DMS79 (cell line): ENCODE data around the gene TRIM15.
"Not testable (repeated sequence)": the region's sequence is repeated elsewhere in the genome, so short reads cannot be mapped to it uniquely, and the experiment has no call there.

Source experiments
- DNase-seq: peaks from one replicate; lab custom pipeline; 2025; lab: John Stamatoyannopoulos, UW

TRIM15 gene

DNA sequence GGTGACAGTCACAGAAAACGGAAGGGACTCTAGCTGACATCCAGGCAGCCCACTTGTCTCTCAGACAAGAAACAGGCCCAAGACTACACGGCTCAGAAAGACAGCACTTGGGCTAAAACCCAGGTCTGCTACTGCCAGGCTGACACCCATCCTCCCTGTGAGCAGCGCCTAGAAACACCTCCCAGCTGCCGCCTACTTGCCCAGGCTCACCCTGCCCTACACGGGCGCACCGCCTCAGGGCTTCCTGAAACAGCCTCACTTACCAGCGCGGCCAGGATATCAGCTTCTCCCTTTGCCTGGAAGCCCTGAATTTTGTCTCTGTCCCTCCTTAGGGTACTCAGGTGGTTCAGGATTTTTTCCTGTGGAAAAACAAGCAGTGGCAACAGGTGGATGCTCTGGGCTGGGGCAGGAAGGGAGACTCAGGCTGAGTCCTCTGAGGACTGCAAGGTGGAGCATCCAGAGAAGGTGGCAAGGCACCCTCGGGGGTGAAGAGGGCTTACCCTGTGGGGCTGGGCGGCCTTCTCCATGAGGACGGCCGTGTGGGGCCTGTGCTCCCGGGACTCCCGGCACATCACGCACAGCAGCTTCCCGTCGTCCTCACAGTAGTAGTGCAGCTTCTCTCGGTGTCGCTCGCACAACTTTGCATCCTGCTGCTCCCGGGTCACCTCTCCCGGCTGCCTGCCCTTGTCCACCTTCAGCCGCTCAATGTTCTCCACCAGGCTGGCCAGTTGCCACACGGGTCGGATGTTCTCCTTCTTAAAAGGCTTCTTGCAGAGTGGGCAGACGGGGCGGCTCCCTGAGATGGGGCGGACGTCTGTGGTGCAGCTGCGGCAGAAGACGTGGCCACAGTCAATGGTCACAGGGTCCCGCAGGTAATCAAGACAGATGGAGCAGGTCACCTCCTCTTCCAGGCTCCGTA is 35.1 kb downstream of the TRIM15 start:
- DNase-seq, result no peak

DNA sequence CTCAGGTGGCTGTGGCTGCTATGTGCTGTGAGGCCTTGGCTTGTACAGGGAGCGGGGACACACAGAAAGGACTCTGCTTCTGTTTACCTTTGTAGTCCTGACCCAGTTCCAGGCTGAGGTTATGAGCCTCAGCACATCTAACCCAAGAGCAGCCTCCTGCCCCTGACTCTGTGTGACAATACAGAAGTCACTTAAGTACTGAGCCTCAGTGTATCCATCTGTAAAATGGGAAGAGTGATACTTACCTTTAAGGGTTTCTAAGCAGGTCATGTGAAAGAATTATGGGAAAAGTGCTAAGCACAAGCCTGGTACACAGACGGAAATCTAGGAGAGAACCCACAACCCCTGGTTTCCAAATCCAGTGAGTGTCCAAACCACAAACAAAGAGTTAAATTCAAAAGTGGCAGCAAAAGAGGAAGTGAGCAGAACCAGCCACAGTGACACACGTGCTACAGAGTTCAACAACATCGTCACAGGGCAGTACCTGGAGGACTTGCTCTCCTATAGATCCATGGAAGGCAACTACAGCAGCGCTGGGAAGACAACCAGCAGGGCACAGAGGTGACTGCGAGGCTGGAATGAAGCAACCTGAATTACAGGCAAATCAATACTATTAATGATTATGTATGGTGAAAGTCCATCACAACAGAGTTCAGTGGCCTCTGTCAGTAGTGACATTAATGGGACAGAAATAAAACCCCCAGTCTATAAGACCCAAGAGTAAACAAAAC is 37.4 kb downstream of the TRIM15 start:
- DNase-seq, result no peak

DNA sequence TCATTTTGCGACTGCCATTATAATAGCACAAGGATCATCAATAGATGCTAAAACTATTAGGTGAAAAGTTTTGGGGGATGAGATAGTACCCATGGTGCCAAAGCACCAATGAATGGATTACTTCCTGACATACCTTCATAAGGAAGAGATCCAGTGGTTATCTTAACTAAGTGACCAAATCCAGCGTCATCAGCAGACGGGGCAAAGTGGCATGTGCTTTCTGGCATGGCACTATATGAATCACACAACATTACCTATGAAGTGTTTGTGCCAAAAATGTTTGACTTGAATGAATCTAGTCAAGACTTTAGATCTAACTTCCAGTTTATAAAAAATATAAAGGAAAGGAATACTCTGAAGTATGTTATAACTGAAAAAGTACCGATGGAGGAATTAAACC is 39.0 kb downstream of the TRIM15 start:
- no peak for DNase-seq

DNA sequence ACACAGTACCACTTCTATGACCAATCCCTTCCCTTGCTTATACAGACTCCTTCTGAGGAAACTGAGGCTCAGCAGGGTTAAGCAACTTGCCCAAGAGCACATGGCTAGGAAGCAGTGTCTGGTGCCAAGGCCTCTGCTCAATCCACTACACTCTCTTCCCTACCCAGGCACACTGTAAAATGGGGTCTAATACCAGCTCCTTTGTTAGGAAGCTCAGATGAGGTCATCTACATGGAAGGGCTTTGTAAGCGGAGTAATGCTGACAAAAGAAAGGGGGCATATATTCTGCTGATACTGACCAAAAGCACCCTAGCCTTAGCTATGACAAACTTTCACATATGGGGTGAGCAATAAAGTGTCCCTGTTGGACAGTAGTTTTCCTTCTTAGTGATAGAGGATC is 40.8 kb downstream of the TRIM15 start:
- no peak for DNase-seq

DNA sequence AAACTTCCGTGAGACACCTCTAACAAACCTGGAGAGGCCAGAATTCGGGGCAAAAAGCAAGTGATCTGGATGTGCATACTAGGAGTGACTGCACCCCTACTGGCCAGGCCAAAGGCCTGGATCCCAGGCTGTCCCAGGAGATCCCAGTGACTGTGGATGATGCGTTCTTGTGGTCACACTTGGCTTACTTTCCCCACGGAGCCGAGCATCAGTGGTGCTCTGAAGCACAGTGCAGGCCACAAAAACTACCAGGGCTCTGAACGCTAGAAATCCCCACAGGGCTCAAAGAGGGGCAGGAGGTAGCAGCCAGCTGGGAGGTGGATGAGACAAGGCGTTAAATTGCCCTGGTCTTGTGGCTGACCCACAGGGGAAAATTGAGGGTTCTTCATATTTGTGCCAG is 42.8 kb downstream of the TRIM15 start:
- DNase-seq, result no peak

DNA sequence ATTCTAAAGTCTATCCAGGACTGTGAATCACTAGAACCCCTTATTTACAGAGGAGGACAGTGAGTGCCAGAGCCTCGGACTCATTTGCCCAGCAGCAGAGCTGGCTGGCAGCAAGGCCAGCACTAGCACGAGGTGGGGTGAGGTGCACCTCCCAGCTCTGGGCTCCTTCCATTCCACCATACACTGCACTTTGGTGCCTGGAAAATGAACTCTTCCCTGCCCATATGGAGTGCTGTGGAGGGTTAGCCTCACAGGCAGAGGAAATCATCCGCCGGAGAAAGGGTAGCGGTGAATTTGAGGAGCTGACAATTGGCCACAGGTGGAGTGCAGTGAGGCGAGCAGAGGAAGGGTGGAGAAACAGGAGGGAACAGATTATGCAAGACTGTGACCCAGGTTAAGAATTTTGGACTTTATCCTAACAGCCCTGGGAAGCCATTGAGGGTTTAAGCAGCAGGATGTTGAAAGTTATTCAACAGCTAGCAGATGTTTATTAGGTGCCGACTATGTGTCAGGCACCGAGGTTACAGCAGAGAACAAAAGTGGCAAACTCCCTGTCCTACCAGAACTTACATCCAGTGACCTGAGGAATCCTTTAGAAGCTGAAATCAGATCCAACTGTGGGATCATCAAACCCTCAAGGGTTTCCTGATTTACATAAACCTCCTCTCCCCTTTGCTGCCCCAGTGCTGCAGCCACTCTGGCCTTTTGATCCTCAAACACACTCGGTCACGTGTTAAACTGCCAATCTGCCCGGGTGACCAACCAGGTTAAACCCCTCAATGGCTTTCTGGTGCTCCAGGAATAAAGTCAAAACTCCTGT is 43.7 kb downstream of the TRIM15 start:
- no peak for DNase-seq

DNA sequence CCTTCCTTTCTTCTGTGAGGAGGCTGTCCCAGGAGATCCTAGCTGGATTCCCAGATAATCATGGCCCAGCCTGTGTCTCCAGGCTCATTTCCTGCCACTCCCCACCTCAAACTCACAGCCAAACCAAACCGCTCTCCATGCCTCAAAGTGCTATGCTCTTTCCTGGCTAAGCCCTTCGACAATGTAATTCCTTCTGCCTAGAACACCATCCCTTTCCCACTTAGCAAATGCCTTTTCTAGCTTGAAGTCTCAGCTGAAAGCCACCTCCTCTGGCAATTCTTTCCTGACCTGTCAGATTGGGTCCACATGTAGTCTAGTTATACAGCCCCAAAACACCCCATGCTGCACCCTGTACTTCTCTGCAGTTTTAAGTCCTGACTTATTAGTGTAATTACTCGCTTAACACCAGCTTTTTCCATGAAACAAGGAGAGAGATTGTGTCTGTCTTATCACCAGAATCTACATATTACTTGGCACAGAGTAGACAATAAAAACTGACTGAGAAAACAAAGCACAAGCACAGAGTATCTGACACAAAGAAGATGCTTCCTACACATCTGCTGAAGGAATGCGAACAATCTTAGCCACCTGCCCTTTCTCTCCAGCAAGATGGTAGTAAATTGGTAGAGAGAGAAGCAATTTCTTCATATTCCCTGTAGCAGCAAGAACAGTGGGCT is 44.4 kb downstream of the TRIM15 start:
- DNase-seq, result no peak

DNA sequence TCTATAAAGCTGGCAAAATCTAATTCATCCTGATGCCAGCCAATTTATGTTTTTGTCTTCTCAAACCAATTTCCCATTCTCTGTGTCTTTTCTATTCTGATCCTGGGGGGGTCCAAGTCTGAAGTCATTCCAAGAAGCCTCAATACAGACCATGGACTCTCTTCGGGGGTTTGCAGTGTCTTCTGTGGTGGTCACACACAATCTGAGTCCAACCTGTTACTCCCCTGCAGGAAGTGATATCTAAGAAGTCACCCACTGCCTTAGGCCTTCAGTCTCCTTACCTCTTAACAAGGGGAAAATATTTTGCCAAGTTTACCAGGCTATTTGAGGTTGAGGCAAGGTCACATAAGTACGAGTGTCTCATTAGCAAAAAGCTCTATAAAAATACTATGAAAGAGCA is 48.0 kb downstream of the TRIM15 start:
- DNase-seq, result no peak

DNA sequence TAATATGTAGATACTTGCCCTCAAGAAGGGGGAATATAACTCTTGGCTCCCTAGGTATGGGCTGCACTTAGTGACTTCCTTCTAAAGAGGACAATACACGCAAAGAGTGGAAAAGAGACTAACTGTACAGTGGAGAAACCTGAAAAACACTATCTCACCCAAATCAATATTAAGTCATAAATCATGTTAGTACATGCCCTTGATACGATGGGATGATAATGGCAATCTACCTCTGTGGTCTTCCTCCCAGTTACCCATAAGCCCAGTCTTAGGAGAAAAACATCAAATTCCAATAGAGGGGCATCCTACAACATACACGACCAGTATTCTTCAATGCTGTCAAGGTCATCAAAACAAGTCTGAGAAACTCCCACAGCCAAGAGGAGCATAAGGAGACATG is 48.6 kb downstream of the TRIM15 start:
- DNase-seq, result no peak

DNA sequence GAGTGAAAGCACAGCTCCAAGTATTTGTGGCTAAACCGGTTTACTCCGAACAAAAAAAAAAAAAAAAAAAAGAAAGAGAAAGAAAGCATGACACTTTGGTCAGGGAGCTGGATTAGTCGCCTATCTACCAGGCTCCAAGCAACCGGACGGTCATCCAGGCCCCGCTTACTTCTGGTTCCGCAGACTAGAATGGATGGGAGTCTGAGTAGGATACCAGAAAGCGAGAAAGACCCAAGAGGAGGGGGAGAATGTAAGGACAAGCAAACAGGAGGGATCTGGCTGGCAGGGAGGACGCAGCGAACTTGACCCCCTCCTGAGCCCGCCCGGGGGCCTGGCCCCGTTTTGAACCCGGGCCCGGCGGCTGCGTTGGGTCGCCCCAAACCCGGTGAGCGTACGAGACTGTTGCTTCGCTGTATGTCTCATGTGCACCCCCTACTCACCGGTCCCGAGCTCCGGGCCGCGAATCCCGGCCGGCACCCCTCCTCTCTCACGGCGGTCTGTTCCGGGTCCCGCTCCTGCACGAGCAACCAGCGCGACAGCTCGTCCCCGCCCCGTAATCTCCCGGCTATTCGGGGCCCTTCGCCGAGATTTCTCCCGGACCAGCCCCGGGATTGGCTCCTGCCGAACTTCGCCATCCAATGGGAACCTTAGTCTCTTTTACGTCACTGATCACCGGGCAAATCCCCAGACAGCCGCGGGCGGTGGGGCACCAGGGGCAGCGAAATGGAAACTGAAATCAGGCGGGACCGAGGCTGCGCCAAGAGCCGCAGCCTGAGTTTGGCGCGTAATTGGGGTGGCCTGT is 49.7 kb downstream of the TRIM15 start, which contains the start of gene TRIM26:
Gene TRIM26, minus strand, starts transcription at position 542 of the 802 bp plus-strand sequence. CDS start 14,303 bp downstream, outside the sequence.
- peak; percentile 97 for DNase-seq

DNA sequence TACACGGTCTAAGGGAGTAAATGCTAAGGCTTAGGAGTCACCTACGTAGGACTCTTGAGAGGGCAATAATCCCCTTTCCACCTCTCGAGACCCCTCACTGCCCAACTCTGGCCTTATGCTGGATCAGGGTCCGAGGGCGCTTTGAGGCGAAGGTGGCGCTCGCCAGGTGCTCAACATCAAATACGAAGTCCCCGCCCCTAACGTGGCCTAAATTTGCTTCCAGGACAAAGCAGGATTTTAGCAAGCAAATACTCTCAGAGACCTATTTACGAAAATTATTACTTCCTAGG is 50.3 kb downstream of the TRIM15 start:
- no peak for DNase-seq

DNA sequence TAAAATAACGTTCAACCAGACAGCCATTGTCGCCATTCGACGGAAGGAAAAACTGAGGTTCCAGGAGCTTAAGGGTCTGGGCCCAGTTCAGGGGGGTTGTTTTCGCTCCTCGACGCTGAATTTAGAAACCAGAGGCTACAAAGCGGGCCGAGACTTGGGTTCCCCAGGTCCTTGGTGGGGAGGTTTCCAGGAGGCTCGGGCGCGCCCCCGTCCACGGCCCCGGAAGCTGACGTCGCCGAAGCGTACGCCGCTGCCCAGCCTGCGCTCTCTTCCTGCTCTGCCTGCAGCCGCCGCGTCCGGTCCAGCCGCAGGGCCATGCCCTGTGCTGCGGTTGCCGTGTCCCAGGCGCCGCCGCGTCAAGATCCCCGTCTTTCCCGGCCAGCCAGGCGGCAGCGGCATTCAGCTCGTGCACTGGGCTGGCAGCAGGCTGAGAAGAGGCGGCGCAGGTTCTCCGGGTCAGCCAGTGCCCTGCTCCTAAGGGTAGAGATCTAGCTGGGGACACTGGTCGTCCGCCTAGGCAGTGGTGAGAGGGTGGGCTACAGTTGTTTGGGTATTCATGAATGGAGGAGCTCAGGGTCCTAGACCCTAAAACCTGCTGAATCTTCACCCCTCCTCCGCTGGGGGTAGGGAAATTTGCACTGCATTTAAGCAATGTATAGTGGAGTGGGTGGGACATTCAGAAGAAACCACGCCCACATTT is 50.8 kb downstream of the TRIM15 start:
- peak; percentile 24 for DNase-seq

DNA sequence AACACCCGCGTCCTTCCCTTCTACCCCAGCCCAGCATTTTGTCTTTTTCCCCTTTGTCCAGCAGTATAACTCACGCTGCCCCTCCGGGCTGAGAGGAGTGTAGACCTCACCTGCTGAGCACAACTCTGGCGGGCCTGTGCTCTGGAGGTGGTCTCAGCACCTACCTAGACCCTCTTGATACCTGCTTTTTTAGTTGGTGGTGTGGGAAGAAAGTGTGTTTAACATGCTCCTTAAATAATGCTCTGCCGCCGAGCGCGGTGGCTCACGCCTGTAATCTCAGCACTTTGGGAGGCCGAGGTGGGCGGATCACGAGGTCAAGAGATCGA is 51.3 kb downstream of the TRIM15 start:
- DNase-seq, result no peak

DNA sequence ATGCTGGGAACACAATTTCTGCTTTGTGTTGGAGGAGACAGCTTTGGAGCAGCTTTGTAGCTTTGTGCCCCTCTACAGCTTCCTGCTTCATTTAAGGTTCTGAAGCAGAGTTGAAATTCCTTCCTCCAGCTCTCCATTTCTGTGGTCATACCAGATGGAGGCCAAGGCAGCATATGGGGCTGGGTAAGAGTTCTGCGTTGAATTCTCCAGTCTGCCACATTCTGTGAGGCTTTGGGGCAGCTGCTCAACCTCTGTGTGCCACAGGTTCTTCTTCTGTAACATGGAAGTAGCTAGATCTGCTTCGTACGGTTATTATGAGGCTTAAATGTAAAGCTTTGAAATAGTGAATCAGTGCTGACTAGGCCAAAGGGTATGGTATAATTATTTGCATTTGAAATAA is 52.8 kb downstream of the TRIM15 start:
- DNase-seq, result no peak

DNA sequence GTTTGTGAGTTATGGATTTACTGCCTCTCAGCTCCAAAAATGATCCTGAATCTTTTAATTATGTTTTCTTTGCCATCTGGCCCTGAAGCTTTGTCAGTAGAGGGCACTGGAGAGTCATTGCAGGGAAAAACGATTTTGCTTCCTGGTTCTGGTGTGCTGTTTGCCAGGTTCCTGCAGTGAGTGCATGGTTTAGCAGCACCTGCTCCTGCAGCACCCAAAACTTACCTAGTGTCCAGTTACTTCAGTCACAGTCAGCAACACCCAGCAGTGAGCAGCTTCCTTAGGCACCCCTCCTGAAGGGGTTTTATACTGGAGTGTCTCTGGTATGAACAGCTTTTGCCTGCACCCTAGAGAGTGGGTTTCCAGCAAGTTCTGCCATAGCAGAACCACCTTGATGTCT is 55.9 kb downstream of the TRIM15 start:
- DNase-seq, result peak; percentile 54

DNA sequence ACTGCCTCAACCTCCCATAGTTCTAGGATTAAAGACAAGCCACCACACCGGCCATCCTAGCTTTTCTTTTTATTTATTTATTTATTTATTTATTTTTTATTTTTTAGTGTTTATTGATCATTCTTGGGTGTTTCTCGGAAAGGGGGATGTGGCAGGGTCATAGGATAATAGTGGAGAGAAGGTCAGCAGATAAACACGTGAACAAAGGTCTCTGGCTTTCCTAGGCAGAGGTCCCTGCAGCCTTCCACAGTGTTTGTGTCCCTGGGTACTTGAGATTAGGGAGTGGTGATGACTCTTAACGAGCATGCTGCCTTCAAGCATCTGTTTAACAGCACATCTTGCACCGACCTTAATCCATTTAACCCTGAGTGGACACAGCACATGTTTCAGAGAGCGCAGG is 58.0 kb downstream of the TRIM15 start:
- DNase-seq, result not testable (repeated sequence)

DNA sequence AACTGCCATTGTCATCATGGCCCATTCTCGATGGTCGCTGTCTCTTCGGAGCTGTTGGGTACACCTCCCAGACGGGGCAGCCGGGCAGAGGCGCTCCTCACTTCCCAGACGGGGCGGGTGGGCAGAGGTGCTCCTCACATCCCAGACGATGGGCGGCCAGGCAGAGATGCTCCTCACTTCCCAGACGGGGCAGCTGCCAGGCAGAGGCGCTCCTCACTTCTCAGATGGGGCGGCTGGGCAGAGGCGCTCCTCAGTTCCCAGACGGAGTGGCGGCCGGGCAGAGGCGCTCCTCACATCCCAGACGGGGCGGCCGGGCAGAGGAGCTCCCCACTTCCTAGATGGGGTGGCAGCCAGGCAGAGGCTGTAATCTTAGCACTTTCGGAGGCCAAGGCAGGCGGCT is 58.6 kb downstream of the TRIM15 start:
- not testable (repeated sequence) for DNase-seq
